ENCODE data around the gene TAF1D.

Gene TAF1D

GRCh38 chr11:93718057-93718563 lies 23.2 kb downstream of the TAF1D start:
- FAIRE-seq = no peak

- no peak for FAIRE-seq
These were observed 23.8 kb downstream of the TAF1D start for GRCh38 chr11:93717501-93717900.

GRCh38 chr11:93715797-93716396 lies 25.4 kb downstream of the TAF1D start:
- FAIRE-seq = no peak

- FAIRE-seq = no peak
These were observed 28.6 kb downstream of the TAF1D start for GRCh38 chr11:93712678-93713077.

GRCh38 chr11:93710239-93710638 lies 31.1 kb downstream of the TAF1D start:
- FAIRE-seq = no peak

- FAIRE-seq = no peak
These were observed 37.1 kb downstream of the TAF1D start for GRCh38 chr11:93704237-93704636.

GRCh38 chr11:93700830-93701229 lies 40.5 kb downstream of the TAF1D start:
- no peak for FAIRE-seq

GRCh38 chr11:93697611-93698010 lies 43.7 kb downstream of the TAF1D start:
- FAIRE-seq = no peak

- no peak for FAIRE-seq
These were observed 46.7 kb downstream of the TAF1D start for GRCh38 chr11:93694557-93694956.

- FAIRE-seq = no peak
These were observed 47.2 kb downstream of the TAF1D start for GRCh38 chr11:93694109-93694508.

- no peak for FAIRE-seq
These were observed 52.1 kb downstream of the TAF1D start for GRCh38 chr11:93689240-93689639.

GRCh38 chr11:93686812-93687211 lies 54.5 kb downstream of the TAF1D start:
- no peak for FAIRE-seq

- FAIRE-seq = no peak
These were observed 55.1 kb downstream of the TAF1D start for GRCh38 chr11:93686226-93686625.

Measured in TTC549 (cell line).